AG09309 (cell line): ENCODE results near the gene IFNE.

ENCODE experiments used
- DNase-seq: peaks from one replicate; pipeline ENCODE4 v3.0.0-alpha.2; 2010; ENCODE audit warnings: low read depth
- H3K4me3 ChIP-seq: 2 replicates; pipeline ENCODE4 v1.5.1; 2011; ENCODE audit warnings: mild to moderate bottlenecking, low read depth, low read length, moderate library complexity; ENCODE audit not compliant: control insufficient read depth
- CTCF ChIP-seq: IDR thresholded peaks from 2 replicates; pipeline ENCODE4 v1.5.1; 2011; ENCODE audit warnings: mild to moderate bottlenecking, low read depth, low read length, inconsistent platforms; ENCODE audit not compliant: insufficient read depth, control insufficient read depth; ENCODE audit errors: missing control alignments

IFNE gene

GRCh38 chr9:21434202-21435014 lies 47.7 kb downstream of the IFNE start:
- no peak overlapping the region for H3K4me3 ChIP-seq
- peak; percentile 66 for TF ChIP-seq CTCF
- peak; percentile 33 for DNase-seq

- no peak overlapping the region for H3K4me3 ChIP-seq
- no peak for TF ChIP-seq CTCF
- no peak for DNase-seq
These were observed 49.3 kb downstream of the IFNE start for GRCh38 chr9:21432672-21433425.
